ENCODE data around the gene GRIPAP1. TPM values are rescaled to one million over a fixed set of nuclear protein-coding genes. Genes with fewer than 3 reads are reported as not detected.

The GRIPAP1 gene, protein sequence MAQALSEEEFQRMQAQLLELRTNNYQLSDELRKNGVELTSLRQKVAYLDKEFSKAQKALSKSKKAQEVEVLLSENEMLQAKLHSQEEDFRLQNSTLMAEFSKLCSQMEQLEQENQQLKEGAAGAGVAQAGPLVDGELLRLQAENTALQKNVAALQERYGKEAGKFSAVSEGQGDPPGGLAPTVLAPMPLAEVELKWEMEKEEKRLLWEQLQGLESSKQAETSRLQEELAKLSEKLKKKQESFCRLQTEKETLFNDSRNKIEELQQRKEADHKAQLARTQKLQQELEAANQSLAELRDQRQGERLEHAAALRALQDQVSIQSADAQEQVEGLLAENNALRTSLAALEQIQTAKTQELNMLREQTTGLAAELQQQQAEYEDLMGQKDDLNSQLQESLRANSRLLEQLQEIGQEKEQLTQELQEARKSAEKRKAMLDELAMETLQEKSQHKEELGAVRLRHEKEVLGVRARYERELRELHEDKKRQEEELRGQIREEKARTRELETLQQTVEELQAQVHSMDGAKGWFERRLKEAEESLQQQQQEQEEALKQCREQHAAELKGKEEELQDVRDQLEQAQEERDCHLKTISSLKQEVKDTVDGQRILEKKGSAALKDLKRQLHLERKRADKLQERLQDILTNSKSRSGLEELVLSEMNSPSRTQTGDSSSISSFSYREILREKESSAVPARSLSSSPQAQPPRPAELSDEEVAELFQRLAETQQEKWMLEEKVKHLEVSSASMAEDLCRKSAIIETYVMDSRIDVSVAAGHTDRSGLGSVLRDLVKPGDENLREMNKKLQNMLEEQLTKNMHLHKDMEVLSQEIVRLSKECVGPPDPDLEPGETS
- 10 to 100 TPM; 26.9 to 62.4 TPM for total RNA-seq

DNA sequence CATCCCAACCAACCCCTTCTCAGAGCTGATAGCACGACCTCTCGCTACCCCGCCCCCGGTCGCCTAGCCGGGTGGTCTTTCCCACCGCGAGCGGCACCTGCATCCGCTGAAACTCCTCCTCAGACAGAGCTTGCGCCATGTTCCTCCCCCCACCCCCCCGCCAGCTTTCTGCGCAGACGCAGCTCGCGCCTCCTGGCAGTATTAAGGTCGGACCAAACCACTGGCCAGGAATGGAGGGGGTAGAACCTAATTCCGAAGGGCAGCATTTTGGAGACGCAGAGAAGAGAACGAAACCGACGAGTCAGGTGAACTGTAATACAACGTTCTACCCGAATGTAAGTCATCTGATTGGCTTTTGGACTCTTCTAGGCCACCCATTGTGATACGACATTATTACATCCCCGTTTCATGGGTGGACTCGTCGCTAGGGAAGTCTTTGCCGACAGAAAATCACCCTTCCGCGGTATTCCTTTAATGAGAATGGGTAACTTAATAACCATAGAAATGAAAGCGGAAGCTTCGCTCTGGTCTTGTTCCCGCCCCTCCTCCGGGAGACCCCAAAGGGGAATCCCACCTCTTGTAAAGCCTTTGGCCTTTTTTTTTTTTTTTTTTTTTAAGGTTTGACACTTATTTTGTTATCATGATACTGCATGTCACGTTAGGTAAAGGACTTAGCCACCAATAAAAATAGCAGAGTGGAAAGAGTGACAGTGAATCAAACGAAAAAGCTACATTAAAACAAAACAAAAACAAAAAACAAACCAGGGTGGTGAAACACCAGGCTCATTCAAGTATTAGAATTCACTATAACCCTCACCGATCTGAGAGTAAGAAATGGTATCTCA is at the start of gene GRIPAP1:
TSS of gene GRIPAP1 (minus strand) at position 174 of the 845 bp plus-strand sequence. CDS start at position 139, 35 bp downstream.
- TF ChIP-seq POLR2A (IDR thresholded peaks at IDR 0.05) (peak; percentile 56), POLR2AphosphoS5 (IDR thresholded peaks at IDR 0.05) (peak; percentile 64)
- TF ChIP-seq, protein P1, sequence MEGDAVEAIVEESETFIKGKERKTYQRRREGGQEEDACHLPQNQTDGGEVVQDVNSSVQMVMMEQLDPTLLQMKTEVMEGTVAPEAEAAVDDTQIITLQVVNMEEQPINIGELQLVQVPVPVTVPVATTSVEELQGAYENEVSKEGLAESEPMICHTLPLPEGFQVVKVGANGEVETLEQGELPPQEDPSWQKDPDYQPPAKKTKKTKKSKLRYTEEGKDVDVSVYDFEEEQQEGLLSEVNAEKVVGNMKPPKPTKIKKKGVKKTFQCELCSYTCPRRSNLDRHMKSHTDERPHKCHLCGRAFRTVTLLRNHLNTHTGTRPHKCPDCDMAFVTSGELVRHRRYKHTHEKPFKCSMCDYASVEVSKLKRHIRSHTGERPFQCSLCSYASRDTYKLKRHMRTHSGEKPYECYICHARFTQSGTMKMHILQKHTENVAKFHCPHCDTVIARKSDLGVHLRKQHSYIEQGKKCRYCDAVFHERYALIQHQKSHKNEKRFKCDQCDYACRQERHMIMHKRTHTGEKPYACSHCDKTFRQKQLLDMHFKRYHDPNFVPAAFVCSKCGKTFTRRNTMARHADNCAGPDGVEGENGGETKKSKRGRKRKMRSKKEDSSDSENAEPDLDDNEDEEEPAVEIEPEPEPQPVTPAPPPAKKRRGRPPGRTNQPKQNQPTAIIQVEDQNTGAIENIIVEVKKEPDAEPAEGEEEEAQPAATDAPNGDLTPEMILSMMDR (IDR thresholded peaks at IDR 0.05), result no peak
- intact Hi-C loops (cut with DNase I), result loop anchor here (5.0 kb wide), 1 partner anchor 40 kb away; the partner anchor contains the start of gene TFE3
- Histone ChIP-seq H3K4me3 (peak within 1 kb of the TSS; percentile 54), H3K27me3 (replicated peaks; ENCODE audit: insufficient read depth) (no peaks in the 10 kb centered on the region), H3K9me3 (no peaks in the 10 kb centered on the region), H3K27ac (peak within 1 kb of the TSS; percentile 79 to 83), H3K36me3 (no peaks in the 10 kb centered on the region), H3K4me1 (replicated peaks) (no peaks in the 10 kb centered on the region)
- DNase-seq (ENCODE audit: low spot score), result peak; percentile 46
- WGBS, result 2% methylated on average over 32 of the region's 38 CpGs

DNA sequence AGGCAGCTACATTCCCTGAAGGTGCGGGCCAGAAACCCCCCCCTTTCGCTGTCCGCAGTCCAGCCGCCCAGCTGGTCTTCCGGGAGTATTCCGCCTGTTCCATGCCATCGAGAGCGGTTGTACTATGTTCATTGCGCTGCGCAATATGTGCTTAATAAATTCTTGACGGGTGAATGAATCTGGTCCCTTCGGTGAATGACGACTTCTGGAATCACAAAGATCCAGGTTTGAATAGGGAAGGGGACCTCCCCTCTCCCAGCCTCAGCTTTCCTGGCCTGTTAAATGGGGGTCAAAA is 41.9 kb upstream of the GRIPAP1 start:
- TF ChIP-seq POLR2AphosphoS5 (IDR thresholded peaks at IDR 0.05) (no peak), POLR2A (IDR thresholded peaks at IDR 0.05) (no peak)
- TF ChIP-seq, protein P1 (IDR thresholded peaks at IDR 0.05), result no peak
- intact Hi-C loops (cut with DNase I), result loop anchor here (1.0 to 10.0 kb wide), 4 partner anchors 42 to 239 kb away; partner anchors contain the start of genes GRIPAP1, HDAC6, PIM2 and SLC35A2
- Histone ChIP-seq H3K27me3 (replicated peaks; ENCODE audit: insufficient read depth) (no peaks in the 10 kb centered on the region), H3K36me3 (no peaks in the 10 kb centered on the region), H3K27ac (peak overlapping the region; percentile 75 to 76), H3K9me3 (no peaks in the 10 kb centered on the region), H3K4me1 (replicated peaks) (no peaks in the 10 kb centered on the region), H3K4me3 (peak overlapping the region in 1 of 2 donors; percentile 16)
- DNase-seq (ENCODE audit: low spot score), result no peak
- 20% methylated on average over 8 of the region's 13 CpGs for WGBS

DNA sequence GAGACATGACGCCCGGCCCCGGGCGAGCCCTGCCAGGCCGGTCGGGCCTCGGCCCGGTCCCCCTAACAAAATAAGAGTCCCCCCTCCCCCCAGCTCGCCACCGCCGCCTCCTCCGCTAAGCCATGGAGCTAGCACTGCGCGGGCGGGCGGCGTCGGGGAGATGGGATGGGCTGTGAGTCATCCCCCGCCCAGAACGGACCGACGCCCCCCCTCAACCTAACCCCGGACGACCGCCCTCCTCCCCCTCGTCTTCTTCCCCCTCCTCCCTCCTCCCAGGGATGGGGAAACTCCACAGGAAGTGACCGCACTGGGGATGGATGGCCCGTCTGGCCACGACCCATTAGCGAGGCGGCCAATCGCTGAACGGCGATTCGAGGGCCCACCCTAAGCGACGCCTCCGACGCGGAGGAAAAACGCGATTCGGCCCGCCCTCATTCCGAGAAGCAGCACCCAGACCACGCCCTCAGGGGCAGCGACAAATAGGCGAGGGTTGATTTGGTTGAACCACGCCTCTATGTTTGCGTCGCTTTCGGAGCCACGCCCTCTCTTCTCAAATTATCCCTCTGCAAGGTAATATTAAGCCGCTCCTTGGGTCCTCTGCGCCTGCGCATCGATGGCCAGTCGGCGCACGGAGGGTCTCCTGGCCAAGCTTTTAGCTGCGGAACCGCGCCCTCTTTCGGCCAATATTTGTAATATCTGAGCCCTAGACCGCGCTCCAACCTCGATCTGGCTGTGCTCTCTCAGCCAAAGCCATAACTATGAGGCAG is 41.3 kb upstream of the GRIPAP1 start, which contains the start of gene TFE3:
TSS of gene TFE3 (minus strand) at position 138 of the 767 bp plus-strand sequence. CDS start at position 7, 131 bp downstream.
- H3K36me3 ChIP-seq, result no peaks in the 10 kb centered on the region
- peak; percentile 97 for DNase-seq (ENCODE audit: low spot score)
- no peaks in the 10 kb centered on the region for H3K27me3 ChIP-seq (replicated peaks; ENCODE audit: insufficient read depth)
- no peaks in the 10 kb centered on the region for H3K4me1 ChIP-seq (replicated peaks)
- H3K4me3 ChIP-seq, result peak within 1 kb of the TSS; percentile 63 to 73
- H3K27ac ChIP-seq, result peak within 1 kb of the TSS; percentile 95 to 97
- intact Hi-C loops (cut with DNase I), result loop anchor here (1.0 to 10.0 kb wide), 4 partner anchors 41 to 239 kb away; partner anchors contain the start of genes GRIPAP1, HDAC6, PIM2 and SLC35A2
- peak; percentile 77 for TF ChIP-seq POLR2A (IDR thresholded peaks at IDR 0.05)
- TF ChIP-seq, protein P1 (IDR thresholded peaks at IDR 0.05), result peak in 3 of 4 experiments; percentile 60 to 89 (median 82)
- peak; percentile 94 for TF ChIP-seq POLR2AphosphoS5 (IDR thresholded peaks at IDR 0.05)
- WGBS, result 0% methylated on average over 41 of the region's 67 CpGs
- H3K9me3 ChIP-seq, result no peaks in the 10 kb centered on the region

All from prostate gland (tissue), 2 donors.